Prostate gland (tissue), 2 donors: ENCODE data around the gene ZNF32. TPM values are rescaled to one million over a fixed set of nuclear protein-coding genes. Genes with fewer than 3 reads are reported as not detected.

ENCODE experiments used
- DNase-seq: peaks from one replicate; pipeline ENCODE4 v3.0.0-alpha.2; 2019; ENCODE audit warnings: low spot score
- H3K27ac ChIP-seq, 2 donors: fragments of 200-600 bp; sonication (generic); 2 replicates each; pipeline ENCODE4 v1.5.1; 2017 to 2019
- H3K27me3 ChIP-seq: fragments of 200-600 bp; sonication (generic); replicated peaks from 2 replicates; pipeline ENCODE4 v1.5.1; 2019; ENCODE audit not compliant: insufficient read depth
- H3K36me3 ChIP-seq, 2 donors: fragments of 200-600 bp; sonication (generic); 1 replicate in 1 of 2; 2 replicates in 1 of 2; pipeline versions ENCODE4 v1.5.1 to v1.8.1; 2017 to 2019
- H3K4me1 ChIP-seq: fragments of 200-600 bp; sonication (generic); replicated peaks from 2 replicates; pipeline ENCODE4 v1.5.1; 2019
- H3K4me3 ChIP-seq, 2 donors: fragments of 200-600 bp; sonication (generic); 2 replicates each; pipeline ENCODE4 v1.5.1; 2017 to 2019
- H3K9me3 ChIP-seq: fragments of 200-600 bp; sonication (generic); 2 replicates; pipeline ENCODE4 v1.5.1; 2017
- CTCF ChIP-seq, 4 experiments: fragments of 200-600 bp in 2 of 4; fragments of 450-650 bp in 2 of 4; sonication (generic) in 2 of 4; IDR thresholded peaks; 1 replicate in 3 of 4; 2 replicates in 1 of 4; pipeline ENCODE4 v1.5.1; 2016 to 2019; ENCODE audit warnings: antibody characterized with exemption in 4 of 4, mild to moderate bottlenecking in 2 of 4, moderate library complexity in 2 of 4
- POLR2A ChIP-seq: fragments of 450-650 bp; IDR thresholded peaks from one replicate; pipeline ENCODE4 v1.6.1; 2016; ENCODE audit warnings: antibody characterized with exemption, mild to moderate bottlenecking
- POLR2AphosphoS5 ChIP-seq: sonication (generic); formaldehyde crosslinking; IDR thresholded peaks from one replicate; pipeline ENCODE4 v1.6.1; 2017; ENCODE audit warnings: antibody characterized with exemption
- WGBS: methylation state at CpG from one replicate; pipeline ENCODE4 v1.1.5; 2018; 5-methylcytosine and 5-hydroxymethylcytosine counted together
- intact Hi-C: fragments of 100-400 bp; cut with DNase I; formaldehyde crosslinking; loops from one replicate; pipeline ENCODE4 v1.14.2; 2022
- total RNA-seq, 2 donors: library from RNA; depleted of rRNA; stranded (reverse); fragments of >200 nt; gene quantifications; one replicate each; pipeline ENCODE4 v1.1.0, GENCODE V29; 2016

The ZNF32 gene
- total RNA-seq, 2 donors from 2014 or later: 31.6 to 52.8 TPM

- intact Hi-C loops: loop anchor here (10.0 kb wide), 1 partner anchor 1296 kb away; the partner anchor contains the start of gene DEPP1
These were observed 30.0 kb upstream of the ZNF32 start for GRCh38 chr10:43678654-43679053.

GRCh38 chr10:43676901-43677300 is 28.2 kb upstream of the ZNF32 start:
- intact Hi-C loops: loop anchor here (10.0 kb wide), 1 partner anchor 1298 kb away; the partner anchor contains the start of gene DEPP1

More at GRCh38 chr10:43678654-43679053, 30.0 kb upstream of the ZNF32 start:
- Histone ChIP-seq H3K27me3 (no peaks in the 10 kb centered on the region), H3K4me3 (no peak overlapping the region), H3K9me3 (no peaks in the 10 kb centered on the region), H3K36me3 (no peaks in the 10 kb centered on the region), H3K27ac (no peak overlapping the region), H3K4me1 (no peaks in the 10 kb centered on the region)
- TF ChIP-seq CTCF (IDR thresholded peaks at IDR 0.05) (no peak), POLR2A (no peak), POLR2AphosphoS5 (no peak)
- 89% methylated on average over 10 of the region's 10 CpGs for WGBS
- no peak for DNase-seq

GRCh38 chr10:43676331-43676730 is 27.6 kb upstream of the ZNF32 start:
- H3K27me3 ChIP-seq: no peaks in the 10 kb centered on the region
- TF ChIP-seq POLR2A (no peak), CTCF (IDR thresholded peaks at IDR 0.05) (no peak), POLR2AphosphoS5 (no peak)
- 64% methylated on average over 4 of the region's 4 CpGs for WGBS
- DNase-seq: no peak
- no peak overlapping the region for H3K4me3 ChIP-seq
- H3K27ac ChIP-seq: no peak overlapping the region
- no peaks in the 10 kb centered on the region for H3K4me1 ChIP-seq
- intact Hi-C loops: loop anchor here (10.0 kb wide), 1 partner anchor 1298 kb away; the partner anchor contains the start of gene DEPP1
- no peaks in the 10 kb centered on the region for H3K36me3 ChIP-seq
- H3K9me3 ChIP-seq: no peaks in the 10 kb centered on the region

More at GRCh38 chr10:43676901-43677300, 28.2 kb upstream of the ZNF32 start:
- Histone ChIP-seq H3K4me1 (no peaks in the 10 kb centered on the region), H3K27me3 (no peaks in the 10 kb centered on the region), H3K4me3 (no peak overlapping the region), H3K27ac (no peak overlapping the region), H3K36me3 (no peaks in the 10 kb centered on the region), H3K9me3 (no peaks in the 10 kb centered on the region)
- WGBS: 95% methylated on average over 7 of the region's 7 CpGs
- no peak for DNase-seq
- TF ChIP-seq CTCF (IDR thresholded peaks at IDR 0.05) (no peak), POLR2AphosphoS5 (no peak), POLR2A (no peak)

GRCh38 chr10:43674553-43675210 is 26.0 kb upstream of the ZNF32 start:
- TF ChIP-seq CTCF (IDR thresholded peaks at IDR 0.05): no peak
- peak; percentile 32 for TF ChIP-seq POLR2AphosphoS5
- H3K36me3 ChIP-seq: no peaks in the 10 kb centered on the region
- no peak overlapping the region for H3K27ac ChIP-seq
- 59% methylated on average over 13 of the region's 13 CpGs for WGBS
- no peaks in the 10 kb centered on the region for H3K27me3 ChIP-seq
- H3K4me1 ChIP-seq: no peaks in the 10 kb centered on the region
- no peak for DNase-seq
- no peaks in the 10 kb centered on the region for H3K9me3 ChIP-seq
- no peak overlapping the region for H3K4me3 ChIP-seq
- intact Hi-C loops: loop anchor here (5.0 to 10.0 kb wide), 4 partner anchors 638 to 1300 kb away; partner anchors contain the start of genes CXCL12 and DEPP1

GRCh38 chr10:43673471-43673870 is 24.8 kb upstream of the ZNF32 start:
- DNase-seq: no peak

More at GRCh38 chr10:43673471-43673870, 24.8 kb upstream of the ZNF32 start:
- intact Hi-C loops: loop anchor here (5.0 to 10.0 kb wide), 4 partner anchors 639 to 1301 kb away; partner anchors contain the start of genes CXCL12 and DEPP1
- Histone ChIP-seq H3K27me3 (no peaks in the 10 kb centered on the region), H3K27ac (no peak overlapping the region), H3K4me1 (no peaks in the 10 kb centered on the region), H3K9me3 (no peaks in the 10 kb centered on the region), H3K36me3 (no peaks in the 10 kb centered on the region), H3K4me3 (no peak overlapping the region)
- no peak for TF ChIP-seq POLR2A
- TF ChIP-seq CTCF (IDR thresholded peaks at IDR 0.05): no peak
- WGBS: 71% methylated on average over 7 of the region's 7 CpGs
